Endothelial cell of umbilical vein (primary cell): ENCODE data around the gene MAEA. TPM values are rescaled to one million over a fixed set of nuclear protein-coding genes. Genes with fewer than 3 reads are reported as not detected.

Source experiments
- BruUV-seq: library from RNA; stranded (reverse); fragments of 400-500 nt; replicated peaks from 2 replicates; lab custom pipeline; 2021; lab: Mats Ljungman, UMichigan
- CTCF ChIA-PET: fragments of 300-600, 350-600 bp; sonication (Branson Sonifier 250); formaldehyde crosslinking; loops from one replicate; lab custom pipeline; 2021; ENCODE audit warnings: antibody characterized with exemption, inconsistent platforms; lab: Charles Lee
- POLR2A ChIA-PET: fragments of 300-600, 350-600 bp; sonication (Branson Sonifier 250); formaldehyde crosslinking; loops from one replicate; lab custom pipeline; 2021; ENCODE audit warnings: antibody characterized with exemption, inconsistent platforms; lab: Charles Lee
- DNase-seq: peaks from one replicate; pipeline ENCODE4 v3.0.0-alpha.2; 2011; ENCODE audit warnings: low read depth, low spot score
- FAIRE-seq: peaks from 2 replicates; lab custom pipeline; 2011; peaks lifted over from hg19 to GRCh38; lab: Jason Lieb, UNC
- H2AFZ ChIP-seq: 2 replicates; pipeline ENCODE4 v1.6.0; 2012; ENCODE audit warnings: low read depth, low read length, control low read depth, inconsistent platforms
- H3K27ac ChIP-seq: 2 replicates; pipeline ENCODE4 v1.5.1; 2011; ENCODE audit warnings: low read depth, mild to moderate bottlenecking, control low read depth, low read length, moderate library complexity; ENCODE audit not compliant: insufficient read depth
- H3K27me3 ChIP-seq, 2 experiments: 2 replicates each; pipeline versions ENCODE4 v1.6.0 to v1.6.1; 2011; ENCODE audit warnings: low read length in 2 of 2, mixed read lengths in 1 of 2; ENCODE audit not compliant: control insufficient read depth in 2 of 2, insufficient read depth in 2 of 2
- H3K36me3 ChIP-seq, 2 experiments: 2 replicates in 1 of 2; 3 replicates in 1 of 2; pipeline ENCODE4 v1.5.1; 2011; ENCODE audit warnings: low read length in 2 of 2, mild to moderate bottlenecking in 1 of 2, moderate library complexity in 1 of 2; ENCODE audit not compliant: control insufficient read depth in 2 of 2, insufficient read depth in 2 of 2; ENCODE audit errors: extremely low read depth in 1 of 2
- H3K4me1 ChIP-seq: 3 replicates; pipeline ENCODE4 v1.5.1; 2011; ENCODE audit warnings: mild to moderate bottlenecking, low read length; ENCODE audit not compliant: control insufficient read depth, insufficient read depth; ENCODE audit errors: extremely low read depth
- H3K4me2 ChIP-seq: 2 replicates; pipeline ENCODE4 v1.6.1; 2011; ENCODE audit warnings: low read length, control low read depth, mixed read lengths; ENCODE audit not compliant: insufficient read depth
- H3K4me3 ChIP-seq, 3 experiments: fragments of 200-600 bp in 1 of 3; sonication (generic), shearing (Covaris generic) in 1 of 3; replicated peaks in 1 of 3; 2 replicates each; pipeline ENCODE4 v1.5.1; 2011 to 2016; ENCODE audit warnings: control low read depth in 3 of 3, low read length in 3 of 3, mild to moderate bottlenecking in 2 of 3, inconsistent platforms in 1 of 3, low read depth in 1 of 3, moderate library complexity in 1 of 3; ENCODE audit not compliant: insufficient read depth in 1 of 3
- H3K79me2 ChIP-seq: 2 replicates; pipeline ENCODE4 v1.6.0; 2012; ENCODE audit warnings: low read length, inconsistent platforms; ENCODE audit not compliant: control insufficient read depth, insufficient read depth
- H3K9ac ChIP-seq: replicated peaks from 2 replicates; pipeline ENCODE3; 2011; ENCODE audit warnings: low read length, control low read depth; ENCODE audit not compliant: insufficient read depth; ENCODE audit errors: extremely low read depth
- H3K9me1 ChIP-seq: replicated peaks from 3 replicates; pipeline ENCODE4 v1.6.0; 2011; ENCODE audit warnings: mild to moderate bottlenecking, low read length; ENCODE audit not compliant: control insufficient read depth, insufficient read depth; ENCODE audit errors: extremely low read depth
- H3K9me3 ChIP-seq: replicated peaks from 2 replicates; pipeline ENCODE4 v1.5.1; 2012; ENCODE audit warnings: low read length, inconsistent platforms; ENCODE audit not compliant: control insufficient read depth, insufficient read depth
- H4K20me1 ChIP-seq: replicated peaks from 2 replicates; pipeline ENCODE3; 2011; ENCODE audit warnings: mild to moderate bottlenecking, low read length; ENCODE audit not compliant: control insufficient read depth, insufficient read depth; ENCODE audit errors: extremely low read depth
- CTCF ChIP-seq, 2 donors: IDR thresholded peaks; 1 replicate in 1 of 2; 2 replicates in 1 of 2; pipeline ENCODE4 v1.5.1; 2011; ENCODE audit warnings: low read length in 2 of 2, mild to moderate bottlenecking in 2 of 2, moderate library complexity in 2 of 2, control low read depth in 1 of 2, inconsistent platforms in 1 of 2, low read depth in 1 of 2; ENCODE audit not compliant: insufficient read depth in 1 of 2; ENCODE audit errors: extremely low read depth in 1 of 2
- EZH2 ChIP-seq: IDR thresholded peaks from 2 replicates; pipeline ENCODE4 v1.6.1; 2012; ENCODE audit warnings: borderline replicate concordance, low read depth, mild to moderate bottlenecking, moderate library complexity, low read length, inconsistent platforms; ENCODE audit not compliant: severe bottlenecking
- FOS ChIP-seq: IDR thresholded peaks from 2 replicates; pipeline ENCODE4 v1.6.1; 2011; ENCODE audit warnings: mild to moderate bottlenecking, low read length, moderate library complexity, borderline replicate concordance; ENCODE audit not compliant: insufficient read depth
- GATA2 ChIP-seq: IDR thresholded peaks from 2 replicates; pipeline ENCODE4 v1.7.0; 2011; ENCODE audit warnings: low read depth, mild to moderate bottlenecking, moderate library complexity, mixed read lengths, low read length; ENCODE audit not compliant: insufficient read length, insufficient read depth
- JUN ChIP-seq: IDR thresholded peaks from 2 replicates; pipeline ENCODE4 v1.6.1; 2011; ENCODE audit warnings: borderline replicate concordance, low read depth; ENCODE audit not compliant: insufficient read length, insufficient read depth
- MAX ChIP-seq: IDR thresholded peaks from 2 replicates; pipeline ENCODE4 v1.6.1; 2011; ENCODE audit not compliant: insufficient read depth, insufficient read length
- MYC ChIP-seq: IDR thresholded peaks from one replicate; pipeline ENCODE4 v1.6.1; 2011; ENCODE audit warnings: mild to moderate bottlenecking, low read depth, low read length
- POLR2A ChIP-seq: IDR thresholded peaks from 2 replicates; pipeline ENCODE4 v1.6.1; 2012; ENCODE audit warnings: low read depth, mild to moderate bottlenecking, control low read depth, low read length
- POLR2AphosphoS5 ChIP-seq: IDR thresholded peaks from 2 replicates; pipeline ENCODE4 v1.6.1; 2012; ENCODE audit warnings: low read depth, mild to moderate bottlenecking, control low read depth, low read length, moderate library complexity; ENCODE audit not compliant: insufficient read depth
- dilution Hi-C: fragments of 300-500 bp; cut with MboI; formaldehyde crosslinking; loops from one replicate; pipeline ENCODE4 v1.15.0; 2019; ENCODE audit warnings: low sequenced_read_pairs; ENCODE audit not compliant: extremely low pct_ligation_motif_present
- intact Hi-C: fragments of 100-400 bp; cut with micrococcal nuclease; formaldehyde crosslinking; loops from one replicate; pipeline ENCODE4 v1.10.0; 2022
- polyA plus RNA-seq, 4 experiments: library from polyadenylated mRNA; depleted of rRNA in 3 of 4; stranded (reverse) in 3 of 4; unstranded in 1 of 4; fragments of >200 nt; gene quantifications; 2 replicates each; pipeline versions ENCODE4 v1.2.1 to v1.2.3, GENCODE V29; 2011 to 2012; ENCODE audit warnings: missing spikeins in 1 of 4
- total RNA-seq: library from RNA; stranded (reverse); gene quantifications from 2 replicates; pipeline ENCODE4 v1.2.3, GENCODE V29; 2021

The MAEA gene
- total and polyA plus RNA-seq, 2 donors (not counting 3 experiments of a cell fraction or from before 2014, with no cell fraction given), result 66.0 to 108 TPM

- Histone ChIP-seq H3K9ac (no peak overlapping the region), H3K4me2 (no peak overlapping the region), H4K20me1 (no peaks in the 10 kb centered on the region), H3K27me3 (no peaks in the 10 kb centered on the region), H3K4me3 (no peak overlapping the region), H3K9me1 (no peaks in the 10 kb centered on the region), H3K79me2 (peaks cover 3% of the 10 kb centered on the region), H3K9me3 (no peaks in the 10 kb centered on the region), H3K36me3 (peaks cover 6 to 40% of the 10 kb centered on the region in 2 experiments), H3K27ac (no peak overlapping the region), H2AFZ (no peak overlapping the region), H3K4me1 (no peaks in the 10 kb centered on the region)
- dilution Hi-C loops (no loop called here), intact Hi-C loops (no loop called here)
- no peak for TF ChIP-seq GATA2
- no peak for TF ChIP-seq EZH2
- no peak for TF ChIP-seq JUN
- no peak for TF ChIP-seq CTCF (IDR thresholded peaks at IDR 0.05; ENCODE audit: extremely low read depth in 1 of 2, insufficient read depth in 1 of 2, low read depth in 1 of 2, low read length in 2 of 2)
- TF ChIP-seq MYC, result no peak
- TF ChIP-seq POLR2A, result no peak
- no peak for TF ChIP-seq FOS
- TF ChIP-seq MAX, result no peak
- no peak for TF ChIP-seq POLR2AphosphoS5
- BruUV-seq, result no TSS peak
- CTCF ChIA-PET, result interaction anchor here (0.8 to 1.0 kb wide), 2 partner anchors 19 to 38 kb away, joined by 3 read pairs; partner anchors contain the start of gene MAEA
- FAIRE-seq, result no peak
- no peak for DNase-seq
- POLR2A ChIA-PET, result no interaction called here
Observed at GRCh38 chr4:1327526-1328266, 38.0 kb downstream of the MAEA start.
